K562 (cell line): ENCODE results near the gene CHRM4. TPM values are rescaled to one million over a fixed set of nuclear protein-coding genes. Genes with fewer than 3 reads are reported as not detected.

Source experiments
- ATAC-seq: fragments of 200-7000 bp; cut with Tn5 transposase; 3 replicates; pipeline ENCODE4 v1.9.1; 2020; ENCODE audit warnings: moderate library complexity
- BruUV-seq: library from RNA; stranded (reverse); fragments of 400-500 nt; replicated peaks from 2 replicates; lab custom pipeline; 2021; lab: Mats Ljungman, UMichigan
- CTCF ChIA-PET: fragments of 300-600 bp; formaldehyde crosslinking; extraction: SDS; loops from one replicate; lab custom pipeline; 2021; ENCODE audit warnings: low intra/inter-chr PET ratio; lab: Yijun Ruan, JAX
- POLR2A ChIA-PET: fragments of 300-600, 350-650 bp; sonication (Branson Sonifier 250); formaldehyde crosslinking; extraction: SDS; loops from one replicate; lab custom pipeline; 2021; ENCODE audit warnings: antibody characterized with exemption, inconsistent platforms; lab: Yijun Ruan, JAX
- DNase-seq, 4 experiments: peaks; one replicate each; pipeline versions ENCODE4 v3.0.0 to v3.0.0-alpha.2; 2011 to 2018; ENCODE audit warnings: low spot score in 3 of 4, mixed read lengths in 3 of 4; ENCODE audit errors: extremely low read depth in 1 of 4
- FAIRE-seq: peaks from 2 replicates; lab custom pipeline; 2011; peaks lifted over from hg19 to GRCh38; lab: Jason Lieb, UNC
- H2AFZ ChIP-seq: 2 replicates; pipeline ENCODE4 v1.6.0; 2011; ENCODE audit warnings: low read depth, low read length, control low read depth, inconsistent platforms
- H3K27ac ChIP-seq: fragments of 200-600 bp; 3 replicates; pipeline ENCODE4 v1.8.0; 2011; ENCODE audit warnings: low read depth, mild to moderate bottlenecking, control low read depth, inconsistent platforms, low read length, moderate library complexity, mixed read lengths; ENCODE audit errors: extremely low read depth
- H3K27me3 ChIP-seq, 2 experiments: fragments of 300-600 bp in 1 of 2; 2 replicates in 1 of 2; 3 replicates in 1 of 2; pipeline versions ENCODE4 v1.6.0 to v1.8.0; 2011; ENCODE audit warnings: inconsistent platforms in 2 of 2, low read length in 2 of 2, mild to moderate bottlenecking in 1 of 2, mixed read lengths in 1 of 2, moderate library complexity in 1 of 2; ENCODE audit not compliant: control insufficient read depth in 2 of 2, insufficient read depth in 2 of 2
- H3K36me3 ChIP-seq: fragments of 300-600 bp; 3 replicates; pipeline ENCODE4 v1.8.0; 2011; ENCODE audit warnings: mild to moderate bottlenecking, low read length, inconsistent platforms; ENCODE audit not compliant: control insufficient read depth, insufficient read depth
- H3K4me1 ChIP-seq, 2 experiments: fragments of 200-600 bp in 1 of 2; replicated peaks in 1 of 2; 2 replicates in 1 of 2; 3 replicates in 1 of 2; pipeline versions ENCODE4 v1.5.1 to v1.8.0; 2011; ENCODE audit warnings: inconsistent platforms in 2 of 2, low read length in 2 of 2, mild to moderate bottlenecking in 1 of 2, mixed read lengths in 1 of 2, moderate library complexity in 1 of 2; ENCODE audit not compliant: control insufficient read depth in 2 of 2, insufficient read depth in 2 of 2
- H3K4me2 ChIP-seq: 2 replicates; pipeline ENCODE4 v1.6.1; 2011; ENCODE audit warnings: low read length, control low read depth, inconsistent platforms, mixed read lengths; ENCODE audit not compliant: insufficient read depth
- H3K4me3 ChIP-seq: fragments of 200-600 bp; sonication (generic), shearing (Covaris generic); 2 replicates; pipeline ENCODE4 v1.5.1; 2016; ENCODE audit warnings: control low read depth, inconsistent platforms
- H3K79me2 ChIP-seq: fragments of 200-600 bp; 3 replicates; pipeline ENCODE4 v1.8.0; 2011; ENCODE audit warnings: low read length, inconsistent platforms; ENCODE audit not compliant: control insufficient read depth, insufficient read depth
- H3K9ac ChIP-seq, 2 experiments: 2 replicates each; pipeline versions ENCODE4 v1.6.0 to v1.6.1; 2011; ENCODE audit warnings: low read depth in 2 of 2, low read length in 2 of 2, control low read depth in 1 of 2, inconsistent platforms in 1 of 2, mild to moderate bottlenecking in 1 of 2, mixed read lengths in 1 of 2; ENCODE audit not compliant: insufficient read depth in 1 of 2
- H3K9me1 ChIP-seq: one replicate; pipeline ENCODE4 v1.6.0; 2011; ENCODE audit warnings: inconsistent platforms, mild to moderate bottlenecking, low read length, moderate library complexity; ENCODE audit not compliant: control insufficient read depth, insufficient read depth
- H3K9me3 ChIP-seq: replicated peaks from 2 replicates; pipeline ENCODE4 v1.5.1; 2011; ENCODE audit warnings: low read depth, low read length, inconsistent platforms; ENCODE audit not compliant: control insufficient read depth, insufficient read depth
- H4K20me1 ChIP-seq: replicated peaks from 2 replicates; pipeline ENCODE4 v1.6.1; 2011; ENCODE audit warnings: low read length, inconsistent platforms, mixed read lengths; ENCODE audit not compliant: control insufficient read depth, insufficient read depth
- AFF1 ChIP-seq, 2 experiments: fragments of 450-650 bp; IDR thresholded peaks; 2 replicates each; pipeline ENCODE4 v1.6.1; 2018; ENCODE audit warnings: mild to moderate bottlenecking in 2 of 2, low read depth in 1 of 2; ENCODE audit not compliant: partially characterized antibody in 2 of 2
- E2F4 ChIP-seq: sonication (generic); formaldehyde crosslinking; IDR thresholded peaks from 2 replicates; pipeline ENCODE4 v1.8.0; 2022; ENCODE audit warnings: mild to moderate bottlenecking, low read depth, missing genetic modification reagents
- FOSL1 ChIP-seq: fragments of 200-800 bp; sonication (Bioruptor generic); conservative IDR thresholded peaks from 2 replicates; pipeline ENCODE4 v1.6.1; 2016; ENCODE audit warnings: missing genetic modification characterization, missing compliant biosample characterization
- GABPB1 ChIP-seq: sonication (generic); formaldehyde crosslinking; IDR thresholded peaks from 2 replicates; pipeline ENCODE4 v1.8.0; 2022; ENCODE audit warnings: mild to moderate bottlenecking, missing genetic modification reagents
- MCM7 ChIP-seq, 2 experiments: fragments of 450-650 bp; IDR thresholded peaks; 2 replicates each; pipeline ENCODE4 v1.6.1; 2016 to 2018
- NFE2 ChIP-seq: IDR thresholded peaks from 2 replicates; pipeline ENCODE4 v1.6.1; 2014; ENCODE audit warnings: antibody characterized with exemption, low read depth
- NRF1 ChIP-seq, 2 experiments: fragments of 450-650 bp; IDR thresholded peaks in 1 of 2; conservative IDR thresholded peaks in 1 of 2; 2 replicates each; pipeline ENCODE4 v1.6.1; 2014; ENCODE audit warnings: mild to moderate bottlenecking in 2 of 2
- RB1 ChIP-seq: fragments of 450-650 bp; IDR thresholded peaks from 2 replicates; pipeline ENCODE4 v1.6.1; 2017; ENCODE audit warnings: low read depth, mild to moderate bottlenecking
- SP1 ChIP-seq: sonication (generic); formaldehyde crosslinking; IDR thresholded peaks from 2 replicates; pipeline ENCODE4 v1.8.1; 2022; ENCODE audit warnings: mild to moderate bottlenecking, missing genetic modification reagents
- SRSF7 ChIP-seq: fragments of 200-400 bp; formaldehyde crosslinking; optimal IDR thresholded peaks from 2 replicates; pipeline ENCODE3; 2017; ENCODE audit warnings: mild to moderate bottlenecking, low read depth, low read length
- TARDBP ChIP-seq: fragments of 450-650 bp; IDR thresholded peaks from 2 replicates; pipeline ENCODE4 v1.6.1; 2016
- ZBTB2 ChIP-seq: fragments of 450-650 bp; IDR thresholded peaks from 2 replicates; pipeline ENCODE4 v1.6.1; 2016; ENCODE audit warnings: antibody characterized with exemption
- ZNF217 ChIP-seq: sonication (generic); formaldehyde crosslinking; IDR thresholded peaks from 2 replicates; pipeline ENCODE4 v1.8.0; 2022; ENCODE audit warnings: mild to moderate bottlenecking, missing genetic modification reagents
- WGBS: fragments of 100-300 bp; shearing (Covaris generic); methylation state at CpG from one replicate; pipeline ENCODE4 v1.1.6; 2016; ENCODE audit warnings: low coverage, mixed read lengths; ENCODE audit not compliant: insufficient coverage; ENCODE audit errors: missing lambda C conversion rate; 5-methylcytosine and 5-hydroxymethylcytosine counted together
- in situ Hi-C: fragments of 300-500 bp; cut with MboI; formaldehyde crosslinking; loops from 4 replicates; pipeline ENCODE4 v1.15.0; 2018; ENCODE audit warnings: inconsistent platforms, mixed read lengths
- intact Hi-C: fragments of 100-400 bp; cut with micrococcal nuclease; formaldehyde crosslinking; loops from 2 replicates; pipeline ENCODE4 v1.14.2; 2022
- polyA plus RNA-seq, 8 experiments: library from polyadenylated mRNA; depleted of rRNA in 4 of 8; stranded (reverse) in 5 of 8; unstranded in 3 of 8; fragments of >200 nt; fragmentation: Nextera tagmentation in 2 of 8; fragmentation: Illumina TruSeq in 1 of 8; extraction: Ambion mirVana in 2 of 8; extraction: Trizol in 1 of 8; gene quantifications; 2 replicates each; pipeline versions ENCODE4 v1.2.1 to v1.2.3, GENCODE V29; 2011 to 2014; ENCODE audit warnings: inconsistent platforms in 1 of 8, missing spikeins in 1 of 8
- total RNA-seq, 7 experiments: library from RNA; depleted of rRNA in 6 of 7; stranded (reverse); fragments of >200 nt in 6 of 7; fragmentation: Illumina TruSeq in 2 of 7; extraction: Trizol in 2 of 7; gene quantifications; 2 replicates each; pipeline versions ENCODE4 v1.2.1 to v1.2.3, GENCODE V29; 2011 to 2021; ENCODE audit warnings: low replicate concordance in 1 of 7

The CHRM4 gene
- total and polyA plus RNA-seq, 9 of the 15 experiments (the other 6 are each of a cell fraction or from before 2014, with no cell fraction given) = 0.22 to 1.3 (median 0.40) TPM; not detected in 2

- whole genome bisulfite sequencing = 1% methylated on average over 56 of the region's 71 CpGs
- H3K27me3 ChIP-seq = peaks cover 0 to 11% of the 10 kb centered on the region in 2 experiments; a peak in 1 of 5 replicates
- in situ Hi-C loops = no loop called here
- no peaks in the 10 kb centered on the region for H3K9me1 ChIP-seq
- FAIRE-seq (peak; percentile 77), DNase-seq (peak; percentile 88 to 94 (median 90)), ATAC-seq (peak; percentile 89)
- peak overlapping the region; percentile 70 for H3K4me2 ChIP-seq
- peak overlapping the region in 1 of 2 experiments; percentile 87; a peak in 2 of 4 replicates for H3K9ac ChIP-seq
- BruUV-seq = no TSS peak
- ChIA-PET CTCF (interaction anchor here (0.6 to 0.7 kb wide), 2 partner anchors 24 to 621 kb away, joined by 3 read pairs; no protein-coding TSS in a partner anchor), POLR2A (interaction anchor here (0.5 to 2.0 kb wide), 17 partner anchors 9 to 865 kb away, joined by 3 to 13 read pairs (median 3); partner anchors contain the start of genes MDK and NR1H3)
- H2AFZ ChIP-seq = peak overlapping the region; percentile 82
- H3K9me3 ChIP-seq = no peaks in the 10 kb centered on the region
- no peaks in the 10 kb centered on the region for H3K79me2 ChIP-seq
- H4K20me1 ChIP-seq = peaks cover 16% of the 10 kb centered on the region
- H3K36me3 ChIP-seq = peaks cover 11% of the 10 kb centered on the region; the same call in 1 of the 3 replicates
- intact Hi-C loops = no loop called here
- H3K4me3 ChIP-seq = peak overlapping the region; percentile 81
- no peak overlapping the region for H3K27ac ChIP-seq
- H3K4me1 ChIP-seq = peaks cover 19 to 56% of the 10 kb centered on the region in 2 experiments
- TF ChIP-seq NRF1 (conservative IDR thresholded peaks at IDR 0.05 in 1 of 2, IDR thresholded peaks at IDR 0.05 in 1 of 2) (peak in 1 of 2 experiments; percentile 27; a peak in 3 of 4 replicates), NFE2 (no peak), FOSL1 (tag) (no peak), ZNF217 (CRISPR knock-in tag) (no peak; the same call in 1 of the 2 replicates), MCM7 (IDR thresholded peaks at IDR 0.05) (no peak), RB1 (peak; percentile 90), ZBTB2 (no peak), AFF1 (IDR thresholded peaks at IDR 0.05; ENCODE audit: low read depth in 1 of 2, partially characterized antibody in 2 of 2) (peak in 1 of 2 experiments; percentile 92), TARDBP (no peak), SP1 (CRISPR knock-in tag) (peak; percentile 44; the same call in 1 of the 2 replicates), GABPB1 (CRISPR knock-in tag) (peak; percentile 87), SRSF7 (no peak), E2F4 (CRISPR knock-in tag) (peak; percentile 72; the same call in 1 of the 2 replicates)
Measured at GRCh38 chr11:46392421-46393230, 1.1 kb upstream of the CHRM4 start.
